DOHH2 (cell line): ENCODE results near the gene RPS2.

Source experiments
- CTCF ChIP-seq: fragments of 200-600 bp; sonication (generic); IDR thresholded peaks from one replicate; pipeline ENCODE4 v1.5.1; 2014; ENCODE audit warnings: antibody characterized with exemption, mild to moderate bottlenecking, low read depth, low read length; ENCODE audit not compliant: poor library complexity, severe bottlenecking
- EZH2phosphoT487 ChIP-seq: fragments of 200-600 bp; sonication (generic); IDR thresholded peaks from 2 replicates; pipeline ENCODE4 v1.6.1; 2017; ENCODE audit warnings: borderline replicate concordance, mild to moderate bottlenecking, antibody characterized with exemption, low read length, moderate library complexity, mixed read lengths

- TF ChIP-seq CTCF (no peak), EZH2phosphoT487 (no peak)
These were observed 22.6 kb upstream of the RPS2 start for GRCh38 chr16:1987198-1987597.
